ENCODE data around the gene CIRBP. TPM values are rescaled to one million over a fixed set of nuclear protein-coding genes. Genes with fewer than 3 reads are reported as not detected.

The CIRBP gene
- total and polyA plus RNA-seq, 2 of the 13 experiments (the other 11 are each of a cell fraction or from before 2014, with no cell fraction given) = 133 to 140 TPM

DNA sequence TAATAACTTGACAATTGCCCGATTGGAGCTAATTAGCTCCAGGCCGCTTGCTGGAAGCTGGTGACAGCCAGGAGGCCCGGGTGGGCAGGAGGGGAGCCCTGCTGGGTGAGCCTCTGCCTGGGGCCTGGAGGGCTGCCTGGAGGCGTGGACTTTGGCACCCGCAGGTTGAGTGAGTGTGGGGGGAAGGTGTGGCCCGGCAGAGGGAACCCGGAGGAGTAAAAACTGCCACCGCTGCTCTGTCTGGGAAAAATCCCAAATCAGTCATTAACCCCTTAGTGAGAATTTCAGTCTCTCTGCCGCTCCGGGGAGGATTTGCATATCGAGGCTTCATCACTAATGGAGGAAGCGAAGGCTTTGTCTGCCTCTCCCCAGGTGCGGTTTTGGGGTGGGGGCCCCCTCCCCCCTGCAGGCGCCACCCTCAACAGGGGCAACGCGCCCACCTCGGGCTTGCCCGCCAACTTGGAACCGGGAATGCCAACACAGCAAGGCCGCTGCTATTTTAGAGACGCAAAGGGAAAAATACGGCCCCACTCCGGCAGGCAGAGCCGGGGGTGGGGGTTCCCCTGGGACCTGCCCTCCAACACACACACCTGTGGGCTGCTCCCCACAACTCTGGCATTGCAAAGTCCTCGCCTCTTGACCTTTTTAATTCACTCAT lies 22.8 kb downstream of the CIRBP start (continued):
- TF ChIP-seq, protein P1, sequence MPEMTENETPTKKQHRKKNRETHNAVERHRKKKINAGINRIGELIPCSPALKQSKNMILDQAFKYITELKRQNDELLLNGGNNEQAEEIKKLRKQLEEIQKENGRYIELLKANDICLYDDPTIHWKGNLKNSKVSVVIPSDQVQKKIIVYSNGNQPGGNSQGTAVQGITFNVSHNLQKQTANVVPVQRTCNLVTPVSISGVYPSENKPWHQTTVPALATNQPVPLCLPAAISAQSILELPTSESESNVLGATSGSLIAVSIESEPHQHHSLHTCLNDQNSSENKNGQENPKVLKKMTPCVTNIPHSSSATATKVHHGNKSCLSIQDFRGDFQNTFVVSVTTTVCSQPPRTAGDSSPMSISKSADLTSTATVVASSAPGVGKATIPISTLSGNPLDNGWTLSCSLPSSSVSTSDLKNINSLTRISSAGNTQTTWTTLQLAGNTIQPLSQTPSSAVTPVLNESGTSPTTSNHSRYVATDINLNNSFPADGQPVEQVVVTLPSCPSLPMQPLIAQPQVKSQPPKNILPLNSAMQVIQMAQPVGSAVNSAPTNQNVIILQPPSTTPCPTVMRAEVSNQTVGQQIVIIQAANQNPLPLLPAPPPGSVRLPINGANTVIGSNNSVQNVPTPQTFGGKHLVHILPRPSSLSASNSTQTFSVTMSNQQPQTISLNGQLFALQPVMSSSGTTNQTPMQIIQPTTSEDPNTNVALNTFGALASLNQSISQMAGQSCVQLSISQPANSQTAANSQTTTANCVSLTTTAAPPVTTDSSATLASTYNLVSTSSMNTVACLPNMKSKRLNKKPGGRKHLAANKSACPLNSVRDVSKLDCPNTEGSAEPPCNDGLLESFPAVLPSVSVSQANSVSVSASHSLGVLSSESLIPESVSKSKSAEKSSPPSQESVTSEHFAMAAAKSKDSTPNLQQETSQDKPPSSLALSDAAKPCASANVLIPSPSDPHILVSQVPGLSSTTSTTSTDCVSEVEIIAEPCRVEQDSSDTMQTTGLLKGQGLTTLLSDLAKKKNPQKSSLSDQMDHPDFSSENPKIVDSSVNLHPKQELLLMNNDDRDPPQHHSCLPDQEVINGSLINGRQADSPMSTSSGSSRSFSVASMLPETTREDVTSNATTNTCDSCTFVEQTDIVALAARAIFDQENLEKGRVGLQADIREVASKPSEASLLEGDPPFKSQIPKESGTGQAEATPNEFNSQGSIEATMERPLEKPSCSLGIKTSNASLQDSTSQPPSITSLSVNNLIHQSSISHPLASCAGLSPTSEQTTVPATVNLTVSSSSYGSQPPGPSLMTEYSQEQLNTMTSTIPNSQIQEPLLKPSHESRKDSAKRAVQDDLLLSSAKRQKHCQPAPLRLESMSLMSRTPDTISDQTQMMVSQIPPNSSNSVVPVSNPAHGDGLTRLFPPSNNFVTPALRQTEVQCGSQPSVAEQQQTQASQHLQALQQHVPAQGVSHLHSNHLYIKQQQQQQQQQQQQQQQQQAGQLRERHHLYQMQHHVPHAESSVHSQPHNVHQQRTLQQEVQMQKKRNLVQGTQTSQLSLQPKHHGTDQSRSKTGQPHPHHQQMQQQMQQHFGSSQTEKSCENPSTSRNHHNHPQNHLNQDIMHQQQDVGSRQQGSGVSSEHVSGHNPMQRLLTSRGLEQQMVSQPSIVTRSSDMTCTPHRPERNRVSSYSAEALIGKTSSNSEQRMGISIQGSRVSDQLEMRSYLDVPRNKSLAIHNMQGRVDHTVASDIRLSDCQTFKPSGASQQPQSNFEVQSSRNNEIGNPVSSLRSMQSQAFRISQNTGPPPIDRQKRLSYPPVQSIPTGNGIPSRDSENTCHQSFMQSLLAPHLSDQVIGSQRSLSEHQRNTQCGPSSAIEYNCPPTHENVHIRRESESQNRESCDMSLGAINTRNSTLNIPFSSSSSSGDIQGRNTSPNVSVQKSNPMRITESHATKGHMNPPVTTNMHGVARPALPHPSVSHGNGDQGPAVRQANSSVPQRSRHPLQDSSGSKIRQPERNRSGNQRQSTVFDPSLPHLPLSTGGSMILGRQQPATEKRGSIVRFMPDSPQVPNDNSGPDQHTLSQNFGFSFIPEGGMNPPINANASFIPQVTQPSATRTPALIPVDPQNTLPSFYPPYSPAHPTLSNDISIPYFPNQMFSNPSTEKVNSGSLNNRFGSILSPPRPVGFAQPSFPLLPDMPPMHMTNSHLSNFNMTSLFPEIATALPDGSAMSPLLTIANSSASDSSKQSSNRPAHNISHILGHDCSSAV (CRISPR knock-in tag; IDR thresholded peaks at IDR 0.05; ENCODE audit: borderline replicate concordance) = no peak
- TF ChIP-seq CENPT (CRISPR knock-in tag; IDR thresholded peaks at IDR 0.05; ENCODE audit: low read depth) (no peak), ZNF430 (CRISPR knock-in tag; IDR thresholded peaks at IDR 0.05) (no peak), SP1 (IDR thresholded peaks at IDR 0.05) (no peak), SP1 (CRISPR knock-in tag; IDR thresholded peaks at IDR 0.05) (no peak), ARHGAP35 (CRISPR knock-in tag; IDR thresholded peaks at IDR 0.05; ENCODE audit: borderline replicate concordance) (no peak), ZNF749 (CRISPR knock-in tag; IDR thresholded peaks at IDR 0.05; ENCODE audit: borderline replicate concordance) (no peak)

Measured in HepG2 (cell line).